Right kidney (tissue), 1 donor: ENCODE measurements around the gene MEMO1.
"Not testable (repeated sequence)": the region's sequence is repeated elsewhere in the genome, so short reads cannot be mapped to it uniquely, and the experiment has no call there.

ENCODE experiments used
- DNase-seq: peaks from one replicate; pipeline ENCODE4 v3.0.0-alpha.2; 2016

MEMO1 gene

GRCh38 chr2:31958140-31958717, 52.6 kb downstream of the MEMO1 start:
- DNase-seq, result no peak

- no peak for DNase-seq
Measured at GRCh38 chr2:31957354-31958139, 53.3 kb downstream of the MEMO1 start.

- DNase-seq, result not testable (repeated sequence)
Measured at GRCh38 chr2:31956934-31957333, 53.9 kb downstream of the MEMO1 start.

GRCh38 chr2:31956312-31956711, 54.5 kb downstream of the MEMO1 start:
- no peak for DNase-seq

- not testable (repeated sequence) for DNase-seq
Measured at GRCh38 chr2:31953095-31953494, 57.7 kb downstream of the MEMO1 start.

- no peak for DNase-seq
Measured at GRCh38 chr2:31950946-31951562, 59.8 kb downstream of the MEMO1 start.

GRCh38 chr2:31947871-31948270, 62.9 kb downstream of the MEMO1 start:
- no peak for DNase-seq

- no peak for DNase-seq
Measured at GRCh38 chr2:31946838-31947237, 64.0 kb downstream of the MEMO1 start.

GRCh38 chr2:31945572-31945935, 65.3 kb downstream of the MEMO1 start:
- DNase-seq, result no peak

GRCh38 chr2:31944828-31945571, 65.8 kb downstream of the MEMO1 start:
- no peak for DNase-seq

- no peak for DNase-seq
Measured at GRCh38 chr2:31943636-31944225, 67.1 kb downstream of the MEMO1 start.

- DNase-seq, result no peak
Measured at GRCh38 chr2:31940920-31941319, 69.9 kb downstream of the MEMO1 start.

GRCh38 chr2:31937741-31938140, 73.1 kb downstream of the MEMO1 start:
- DNase-seq, result no peak

- no peak for DNase-seq
Measured at GRCh38 chr2:31935370-31935769, 75.4 kb downstream of the MEMO1 start.

GRCh38 chr2:31933066-31933465, 77.7 kb downstream of the MEMO1 start:
- DNase-seq, result no peak

- DNase-seq, result no peak
Measured at GRCh38 chr2:31932589-31932988, 78.2 kb downstream of the MEMO1 start.

- DNase-seq, result no peak
Measured at GRCh38 chr2:31931916-31932315, 78.9 kb downstream of the MEMO1 start.

GRCh38 chr2:31925517-31925916, 85.3 kb downstream of the MEMO1 start:
- no peak for DNase-seq

- DNase-seq, result no peak
Measured at GRCh38 chr2:31923662-31924061, 87.1 kb downstream of the MEMO1 start.

- no peak for DNase-seq
Measured at GRCh38 chr2:31922542-31923408, 88.0 kb downstream of the MEMO1 start.

GRCh38 chr2:31920962-31921361, 89.8 kb downstream of the MEMO1 start:
- no peak for DNase-seq

- DNase-seq, result no peak
Measured at GRCh38 chr2:31919499-31919898, 91.3 kb downstream of the MEMO1 start.
